CD4-positive, CD25-positive, alpha-beta regulatory T cell (primary cell): ENCODE data around the gene PRUNE2. TPM values are rescaled to one million over a fixed set of nuclear protein-coding genes. Genes with fewer than 3 reads are reported as not detected.

Experiments
- ATAC-seq, 2 donors: fragments of 150-1000 bp; cut with Tn5 transposase; one replicate each; pipeline ENCODE4 v1.10.0; 2021; ENCODE audit warnings: low read depth in 2 of 2, moderate number of reproducible peaks in 2 of 2, moderate library complexity in 1 of 2
- DNase-seq, 3 donors: peaks; one replicate each; pipeline versions ENCODE4 v3.0.0 to v3.0.0-alpha.2; 2012 to 2022; ENCODE audit warnings: mixed read lengths in 1 of 3
- H3K27ac ChIP-seq: one replicate; pipeline ENCODE4 v1.7.0; 2013; ENCODE audit warnings: mild to moderate bottlenecking, low read length; ENCODE audit not compliant: insufficient read depth, poor library complexity, severe bottlenecking
- H3K27me3 ChIP-seq: one replicate; pipeline ENCODE4 v1.7.0; 2013; ENCODE audit warnings: low read length; ENCODE audit not compliant: control insufficient read depth, insufficient read depth
- H3K36me3 ChIP-seq: one replicate; pipeline ENCODE4 v1.7.0; 2013; ENCODE audit warnings: mild to moderate bottlenecking, low read length, moderate library complexity; ENCODE audit not compliant: control insufficient read depth, insufficient read depth
- H3K4me1 ChIP-seq: 2 replicates; pipeline ENCODE4 v1.7.0; 2013; ENCODE audit warnings: mild to moderate bottlenecking, low read length; ENCODE audit not compliant: insufficient read depth, control insufficient read depth, poor library complexity, severe bottlenecking
- H3K4me3 ChIP-seq: one replicate; pipeline ENCODE4 v1.7.0; 2013; ENCODE audit warnings: low read depth, mild to moderate bottlenecking, low read length, moderate library complexity
- H3K9me3 ChIP-seq, 2 experiments: 1 replicate in 1 of 2; 2 replicates in 1 of 2; pipeline ENCODE4 v1.7.0; 2013; ENCODE audit warnings: low read length in 2 of 2, mild to moderate bottlenecking in 1 of 2, moderate library complexity in 1 of 2; ENCODE audit not compliant: control insufficient read depth in 2 of 2
- H3K27ac Mint-ChIP-seq, 3 donors: one replicate each; pipeline ENCODE4 v1.8.0; 2020 to 2022; ENCODE audit warnings: mild to moderate bottlenecking in 3 of 3, mixed read lengths in 3 of 3, moderate library complexity in 2 of 3
- H3K27me3 Mint-ChIP-seq: one replicate; pipeline ENCODE4 v1.8.0; 2022; ENCODE audit warnings: mild to moderate bottlenecking, mixed read lengths
- H3K36me3 Mint-ChIP-seq: one replicate; pipeline ENCODE4 v1.8.0; 2020; ENCODE audit warnings: mixed read lengths
- H3K4me1 Mint-ChIP-seq, 4 donors: one replicate each; pipeline ENCODE4 v1.8.0; 2020 to 2022; ENCODE audit warnings: mixed read lengths in 4 of 4, mild to moderate bottlenecking in 1 of 4
- H3K4me3 Mint-ChIP-seq, 4 donors: one replicate each; pipeline ENCODE4 v1.8.0; 2020 to 2022; ENCODE audit warnings: mild to moderate bottlenecking in 4 of 4, mixed read lengths in 4 of 4, moderate library complexity in 3 of 4
- H3K9me3 Mint-ChIP-seq, 7 donors: one replicate each; pipeline ENCODE4 v1.8.0; 2020 to 2022; ENCODE audit warnings: mixed read lengths in 7 of 7, mild to moderate bottlenecking in 3 of 7, moderate library complexity in 2 of 7
- polyA plus RNA-seq, 4 donors: library from polyadenylated mRNA; unstranded; fragments of 300-500 nt; fragmentation: Illumina TruSeq; gene quantifications; one replicate each; pipeline ENCODE4 v1.2.3, GENCODE V29; 2021
- total RNA-seq: library from RNA; stranded (reverse); gene quantifications from one replicate; pipeline ENCODE4 v1.2.3, GENCODE V29; 2022

Gene PRUNE2
- total and polyA plus RNA-seq, 5 donors from 2014 or later: 0.28 to 0.30 TPM; not detected in 3

DNA sequence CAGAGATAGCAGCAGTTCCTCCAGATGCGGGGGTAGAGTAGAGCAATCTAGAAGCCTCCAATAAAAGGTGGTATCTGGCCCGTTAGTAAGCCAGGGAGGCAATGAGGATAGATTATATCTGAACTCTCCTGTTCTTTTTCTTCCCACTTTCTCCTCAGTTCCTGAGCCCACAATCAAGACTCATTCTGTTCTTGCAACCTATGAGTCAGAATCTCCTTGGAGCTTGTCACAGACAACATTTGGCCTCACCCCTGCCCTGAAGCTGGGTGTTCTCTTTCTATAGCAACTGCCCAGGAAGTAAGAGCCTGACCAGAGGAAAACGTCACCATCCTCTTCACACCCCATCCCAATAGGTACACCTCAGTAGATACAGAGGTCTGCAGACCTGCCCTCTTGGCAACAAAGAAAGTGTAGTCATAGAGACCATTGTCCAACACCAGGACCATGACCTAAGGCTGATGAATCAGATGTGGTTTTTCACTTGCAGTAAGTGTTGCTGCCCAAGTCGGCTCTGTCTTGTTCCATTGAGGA lies 218.0 kb downstream of the PRUNE2 start:
- no peaks in the 10 kb centered on the region for H3K9me3 Mint-ChIP-seq
- H3K4me3 Mint-ChIP-seq: no peak overlapping the region
- DNase-seq: no peak
- H3K27ac Mint-ChIP-seq: peak overlapping the region in 1 of 3 donors; percentile 18
- H3K36me3 Mint-ChIP-seq: no peaks in the 10 kb centered on the region
- H3K36me3 ChIP-seq: no peaks in the 10 kb centered on the region
- H3K4me3 ChIP-seq: no peak overlapping the region
- no peaks in the 10 kb centered on the region for H3K9me3 ChIP-seq
- ATAC-seq: no peak
- H3K4me1 Mint-ChIP-seq: peaks cover 3 to 10% (median 7%) of the 10 kb centered on the region in 4 donors
- H3K27me3 ChIP-seq: peaks cover 27% of the 10 kb centered on the region
- no peaks in the 10 kb centered on the region for H3K4me1 ChIP-seq
- H3K27ac ChIP-seq: no peak overlapping the region
- H3K27me3 Mint-ChIP-seq: peaks cover 39% of the 10 kb centered on the region

DNA sequence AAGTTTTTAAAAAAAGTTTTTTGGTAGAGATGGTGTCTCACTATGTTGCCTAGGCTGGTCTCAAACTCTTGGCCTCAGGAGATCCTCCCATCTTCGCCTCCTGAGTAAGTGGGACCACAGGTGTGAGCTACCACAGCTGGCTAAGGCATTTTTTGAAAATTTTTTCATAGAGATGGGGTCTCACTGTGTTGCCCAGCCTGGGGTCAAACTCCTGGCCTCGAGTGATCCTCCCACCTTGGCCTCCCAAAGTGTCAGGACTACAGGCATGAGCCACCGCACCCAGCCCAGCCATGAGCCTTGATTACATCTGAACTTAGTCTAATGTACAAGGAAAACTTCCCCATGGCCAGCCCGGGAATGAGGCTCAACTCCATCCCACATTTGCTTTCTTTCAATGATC lies 219.2 kb downstream of the PRUNE2 start:
- no peak overlapping the region for H3K4me3 Mint-ChIP-seq

DNA sequence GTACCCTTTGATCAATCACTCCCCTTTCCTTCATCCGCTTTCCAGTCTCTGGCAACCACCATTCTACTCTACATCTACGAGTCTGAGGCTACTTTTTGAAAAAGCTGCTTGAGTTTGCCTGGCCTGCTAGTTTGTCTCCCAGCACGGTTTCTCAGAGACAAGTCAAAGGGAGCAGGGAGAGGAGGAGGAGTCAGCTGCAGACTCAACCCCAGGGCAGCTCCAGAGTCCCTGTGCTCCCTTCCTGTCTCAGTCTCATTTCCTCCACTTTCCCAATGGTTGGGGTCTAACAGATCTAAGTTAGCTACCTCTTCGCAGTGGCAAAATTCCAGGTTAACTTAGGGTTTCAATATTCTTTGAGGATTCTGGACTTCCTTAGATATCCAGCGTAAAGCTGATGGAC lies 221.7 kb downstream of the PRUNE2 start:
- Histone ChIP-seq H3K9me3 (no peaks in the 10 kb centered on the region), H3K36me3 (no peaks in the 10 kb centered on the region), H3K27me3 (peaks cover 9% of the 10 kb centered on the region), H3K4me1 (no peaks in the 10 kb centered on the region), H3K4me3 (no peak overlapping the region), H3K27ac (no peak overlapping the region)
- Mint-ChIP-seq H3K27ac (no peak overlapping the region), H3K4me1 (peaks cover 0 to 2% (median 0%) of the 10 kb centered on the region in 4 donors), H3K27me3 (peaks cover 10% of the 10 kb centered on the region), H3K9me3 (peaks cover 0 to 2% (median 0%) of the 10 kb centered on the region in 7 donors), H3K4me3 (no peak overlapping the region), H3K36me3 (no peaks in the 10 kb centered on the region)
- DNase-seq: no peak
- ATAC-seq: no peak

More for the DNA sequence above, 219.2 kb downstream of the PRUNE2 start:
- H3K36me3 ChIP-seq: no peaks in the 10 kb centered on the region
- no peaks in the 10 kb centered on the region for H3K4me1 ChIP-seq
- H3K9me3 ChIP-seq: no peaks in the 10 kb centered on the region
- Mint-ChIP-seq H3K9me3 (no peaks in the 10 kb centered on the region), H3K36me3 (no peaks in the 10 kb centered on the region), H3K27me3 (peaks cover 33% of the 10 kb centered on the region), H3K27ac (no peak overlapping the region), H3K4me1 (peaks cover 0 to 4% (median 2%) of the 10 kb centered on the region in 4 donors)
- no peak overlapping the region for H3K27ac ChIP-seq
- H3K4me3 ChIP-seq: no peak overlapping the region
- no peak for DNase-seq
- ATAC-seq: no peak
- peaks cover 21% of the 10 kb centered on the region for H3K27me3 ChIP-seq

DNA sequence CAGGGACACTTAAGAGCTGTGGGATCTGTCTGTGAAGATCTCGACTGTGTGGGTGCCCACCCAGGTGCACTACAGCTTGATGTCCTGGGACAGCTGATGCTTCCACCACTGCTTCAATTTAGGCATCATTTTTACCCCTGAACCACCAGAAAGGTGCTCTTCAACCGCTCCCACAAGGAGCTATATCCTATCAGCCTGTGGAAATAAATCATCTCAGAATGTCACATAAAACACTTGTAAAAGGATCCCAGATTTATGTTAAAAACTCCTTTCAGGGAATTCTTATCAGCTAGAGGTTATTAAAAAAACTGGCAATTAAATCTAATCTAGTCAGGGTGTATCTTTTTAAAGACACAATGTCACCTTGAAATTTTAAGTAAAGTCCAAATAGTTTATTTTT lies 224.4 kb downstream of the PRUNE2 start:
- Mint-ChIP-seq H3K36me3 (no peaks in the 10 kb centered on the region), H3K27ac (no peak overlapping the region), H3K4me3 (no peak overlapping the region), H3K4me1 (peaks cover 0 to 2% (median 0%) of the 10 kb centered on the region in 4 donors), H3K27me3 (peaks cover 8% of the 10 kb centered on the region), H3K9me3 (peaks cover 0 to 4% (median 0%) of the 10 kb centered on the region in 7 donors)
- Histone ChIP-seq H3K4me3 (no peak overlapping the region), H3K4me1 (no peaks in the 10 kb centered on the region), H3K36me3 (no peaks in the 10 kb centered on the region), H3K27me3 (peaks cover 2% of the 10 kb centered on the region), H3K9me3 (no peaks in the 10 kb centered on the region), H3K27ac (no peak overlapping the region)
- DNase-seq (no peak), ATAC-seq (no peak)

DNA sequence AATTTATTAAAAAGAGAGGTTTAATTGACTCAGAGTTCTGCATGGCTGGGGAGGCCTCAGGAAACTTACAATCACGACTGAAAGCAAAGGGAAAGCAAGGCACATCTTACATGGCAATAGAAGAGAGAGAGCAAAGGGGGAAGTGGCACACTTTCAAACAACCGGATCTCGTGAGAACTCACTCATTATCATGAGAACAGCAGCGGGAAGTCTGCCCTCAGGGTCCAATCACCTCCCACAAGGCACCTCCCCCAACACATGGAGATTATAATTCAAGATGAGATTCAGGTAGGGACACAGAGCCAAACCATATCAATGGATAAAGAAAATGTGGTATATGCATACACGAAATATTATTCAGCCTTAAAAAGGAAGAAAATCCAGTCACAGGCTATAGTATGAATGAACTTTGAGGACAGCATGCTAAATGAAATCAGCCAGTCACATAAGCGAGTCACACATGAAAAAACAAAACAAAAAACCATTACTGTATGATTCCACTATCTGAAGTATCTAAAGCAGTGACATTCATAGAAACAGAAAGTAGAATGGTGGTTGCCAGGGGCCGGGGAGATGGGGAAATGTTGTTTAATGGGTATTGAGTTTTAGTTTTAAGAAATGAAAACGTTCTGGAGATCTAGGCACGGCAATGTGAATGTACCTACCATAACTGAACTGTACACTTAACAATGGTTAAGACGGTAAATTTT lies 225.0 kb downstream of the PRUNE2 start:
- Histone ChIP-seq H3K4me3 (no peak overlapping the region), H3K27me3 (peaks cover 2% of the 10 kb centered on the region), H3K36me3 (no peaks in the 10 kb centered on the region), H3K9me3 (no peaks in the 10 kb centered on the region), H3K27ac (no peak overlapping the region), H3K4me1 (no peaks in the 10 kb centered on the region)
- Mint-ChIP-seq H3K4me3 (no peak overlapping the region), H3K27me3 (peaks cover 8% of the 10 kb centered on the region), H3K4me1 (peaks cover 0 to 2% (median 0%) of the 10 kb centered on the region in 4 donors), H3K9me3 (peaks cover 0 to 4% (median 0%) of the 10 kb centered on the region in 7 donors), H3K36me3 (no peaks in the 10 kb centered on the region), H3K27ac (no peak overlapping the region)
- DNase-seq: peak in 1 of 3 donors; percentile 34
- ATAC-seq: no peak

DNA sequence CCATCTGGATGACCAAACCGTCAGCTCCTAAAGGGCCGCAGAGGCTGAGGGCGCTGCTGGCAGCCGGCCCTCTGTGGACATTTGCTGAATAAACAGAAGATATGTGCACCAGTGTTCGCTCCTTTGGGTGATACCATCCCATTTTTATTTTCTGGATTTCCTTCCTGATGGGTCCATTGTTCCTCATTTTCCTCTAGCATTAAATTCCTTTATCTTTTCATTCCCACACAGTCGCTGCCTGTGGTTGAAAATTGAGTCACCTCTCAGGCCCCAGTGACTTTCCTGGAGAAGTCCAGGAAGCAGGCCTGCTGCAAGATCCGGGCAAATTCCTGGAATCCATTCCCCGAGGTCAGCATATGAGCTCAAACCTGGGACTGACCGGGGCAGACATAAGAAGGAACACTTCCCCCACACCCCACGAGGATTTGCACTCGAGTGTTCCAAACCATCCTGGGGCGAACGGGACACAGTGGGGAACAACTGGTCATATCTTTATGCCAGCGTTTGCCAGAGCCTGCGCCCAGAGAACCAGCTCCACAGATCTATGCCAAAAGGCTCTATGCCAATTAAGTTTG lies 228.3 kb downstream of the PRUNE2 start:
- H3K4me1 ChIP-seq: no peaks in the 10 kb centered on the region
- H3K4me3 ChIP-seq: no peak overlapping the region
- peaks cover 0 to 2% (median 0%) of the 10 kb centered on the region in 4 donors for H3K4me1 Mint-ChIP-seq
- H3K9me3 ChIP-seq: no peaks in the 10 kb centered on the region
- H3K4me3 Mint-ChIP-seq: no peak overlapping the region
- H3K27me3 Mint-ChIP-seq: peaks cover 8% of the 10 kb centered on the region
- H3K27me3 ChIP-seq: no peaks in the 10 kb centered on the region
- H3K36me3 Mint-ChIP-seq: no peaks in the 10 kb centered on the region
- H3K27ac ChIP-seq: no peak overlapping the region
- H3K9me3 Mint-ChIP-seq: peaks cover 0 to 4% (median 0%) of the 10 kb centered on the region in 7 donors
- DNase-seq (no peak), ATAC-seq (no peak)
- no peaks in the 10 kb centered on the region for H3K36me3 ChIP-seq
- no peak overlapping the region for H3K27ac Mint-ChIP-seq

DNA sequence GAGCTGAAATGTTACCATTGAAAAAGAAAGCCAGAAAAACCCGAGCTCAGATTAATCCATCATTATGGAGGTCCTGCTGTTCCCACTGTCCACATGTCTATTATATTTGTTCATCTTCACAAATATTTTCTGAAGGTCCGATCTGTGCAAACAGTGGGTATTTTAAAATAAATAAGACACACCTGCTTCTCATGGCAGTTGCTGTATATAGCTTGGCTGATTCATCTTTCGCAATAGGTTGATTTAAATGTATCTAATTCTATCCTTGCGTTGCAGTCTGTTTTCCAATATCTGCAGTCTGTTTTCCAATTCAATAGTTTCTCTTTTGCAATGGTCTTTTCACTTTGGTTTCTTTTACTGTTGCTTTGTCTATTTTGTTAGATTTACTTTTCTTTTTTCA lies 229.1 kb downstream of the PRUNE2 start:
- Mint-ChIP-seq H3K27me3 (peaks cover 8% of the 10 kb centered on the region), H3K4me1 (peaks cover 0 to 2% (median 0%) of the 10 kb centered on the region in 4 donors), H3K36me3 (no peaks in the 10 kb centered on the region), H3K9me3 (peaks cover 0 to 4% (median 0%) of the 10 kb centered on the region in 7 donors), H3K27ac (no peak overlapping the region), H3K4me3 (no peak overlapping the region)
- ATAC-seq (no peak), DNase-seq (no peak)
- Histone ChIP-seq H3K9me3 (no peaks in the 10 kb centered on the region), H3K4me1 (no peaks in the 10 kb centered on the region), H3K27me3 (no peaks in the 10 kb centered on the region), H3K4me3 (no peak overlapping the region), H3K36me3 (no peaks in the 10 kb centered on the region), H3K27ac (no peak overlapping the region)
